ENCODE measurements around the gene GPER1.
"Not testable (repeated sequence)": the region's sequence is repeated elsewhere in the genome, so short reads cannot be mapped to it uniquely, and the experiment has no call there.

The GPER1 gene

GRCh38 chr7:1114088-1114487 is 26.2 kb downstream of the GPER1 start:
- DNase-seq (ENCODE audit: low spot score), result no peak

GRCh38 chr7:1114505-1114904 is 26.6 kb downstream of the GPER1 start:
- in situ Hi-C loops (cut with MboI; ENCODE audit: low sequenced_read_pairs, unreplicated experiment), result no loop called here
- DNase-seq (ENCODE audit: low spot score), result no peak
- no peak for TF ChIP-seq CTCF (IDR thresholded peaks at IDR 0.05; ENCODE audit: borderline replicate concordance, control extremely low read depth, extremely low read depth, insufficient read depth, missing control alignments)

More at GRCh38 chr7:1114088-1114487, 26.2 kb downstream of the GPER1 start:
- in situ Hi-C loops (cut with MboI; ENCODE audit: low sequenced_read_pairs, unreplicated experiment), result no loop called here
- TF ChIP-seq CTCF (IDR thresholded peaks at IDR 0.05; ENCODE audit: borderline replicate concordance, control extremely low read depth, extremely low read depth, insufficient read depth, missing control alignments), result no peak

- DNase-seq (ENCODE audit: low spot score); in situ Hi-C loops (cut with MboI; ENCODE audit: low sequenced_read_pairs, unreplicated experiment): not testable (repeated sequence)
These were observed 27.5 kb downstream of the GPER1 start for GRCh38 chr7:1115171-1116045.

GRCh38 chr7:1116383-1117008 is 28.6 kb downstream of the GPER1 start:
- in situ Hi-C loops (cut with MboI; ENCODE audit: low sequenced_read_pairs, unreplicated experiment); DNase-seq (ENCODE audit: low spot score): not testable (repeated sequence)

GRCh38 chr7:1117321-1117928 is 29.5 kb downstream of the GPER1 start:
- DNase-seq (ENCODE audit: low spot score), result no peak
- no peak for TF ChIP-seq CTCF (IDR thresholded peaks at IDR 0.05; ENCODE audit: borderline replicate concordance, control extremely low read depth, extremely low read depth, insufficient read depth, missing control alignments)
- in situ Hi-C loops (cut with MboI; ENCODE audit: low sequenced_read_pairs, unreplicated experiment), result no loop called here

GRCh38 chr7:1119201-1119600 is 31.3 kb downstream of the GPER1 start:
- in situ Hi-C loops (cut with MboI; ENCODE audit: low sequenced_read_pairs, unreplicated experiment), result no loop called here

GRCh38 chr7:1120791-1121190 is 32.9 kb downstream of the GPER1 start:
- in situ Hi-C loops (cut with MboI; ENCODE audit: low sequenced_read_pairs, unreplicated experiment), result no loop called here
- TF ChIP-seq CTCF (IDR thresholded peaks at IDR 0.05; ENCODE audit: borderline replicate concordance, control extremely low read depth, extremely low read depth, insufficient read depth, missing control alignments), result no peak
- DNase-seq (ENCODE audit: low spot score), result no peak

More at GRCh38 chr7:1119201-1119600, 31.3 kb downstream of the GPER1 start:
- TF ChIP-seq CTCF (IDR thresholded peaks at IDR 0.05; ENCODE audit: borderline replicate concordance, control extremely low read depth, extremely low read depth, insufficient read depth, missing control alignments), result no peak
- no peak for DNase-seq (ENCODE audit: low spot score)

Data from GM13976 (cell line).